ENCODE data around the gene EXOSC3. TPM values are rescaled to one million over a fixed set of nuclear protein-coding genes. Genes with fewer than 3 reads are reported as not detected.

The EXOSC3 gene
- total and polyA plus RNA-seq, 2 of the 8 experiments (the other 6 are each of a cell fraction or from before 2014, with no cell fraction given) = 46.7 to 73.4 TPM

DNA sequence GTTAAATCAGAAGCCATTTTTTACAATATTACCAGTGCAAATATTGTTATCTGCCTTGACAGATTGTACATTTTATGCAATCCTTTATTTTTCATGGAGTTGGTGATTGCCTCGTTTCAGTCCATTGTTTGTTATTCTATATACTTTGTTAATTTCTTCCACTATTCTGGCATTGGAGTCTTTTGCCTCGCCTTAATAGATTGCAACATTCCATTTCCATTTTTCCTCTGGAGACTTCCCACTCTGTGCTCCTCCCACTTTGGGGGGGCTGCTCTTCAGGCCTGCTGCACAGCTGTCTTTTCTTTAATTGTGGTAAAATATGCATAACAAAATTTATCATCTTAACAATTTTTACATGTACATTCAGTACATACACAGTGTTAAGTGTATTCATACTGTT lies 11.4 kb upstream of the EXOSC3 start (continued):
- TF ChIP-seq KDM5A (IDR thresholded peaks at IDR 0.05; ENCODE audit: low read length) (no peak), EGR1 (IDR thresholded peaks at IDR 0.05; ENCODE audit: borderline replicate concordance, low read depth, low read length) (no peak), BACH1 (IDR thresholded peaks at IDR 0.05; ENCODE audit: low read length) (no peak), YY1 (IDR thresholded peaks at IDR 0.05; ENCODE audit: low read depth, low read length) (no peak), SP1 (IDR thresholded peaks at IDR 0.05; ENCODE audit: low read depth, low read length) (no peak), SUZ12 (IDR thresholded peaks at IDR 0.05; ENCODE audit: low read length) (no peak)
